Measurements from ENCODE around the gene NOXO1. TPM values are rescaled to one million over a fixed set of nuclear protein-coding genes. Genes with fewer than 3 reads are reported as not detected.

The NOXO1 gene
- polyA plus RNA-seq, 3 donors = 0.09 TPM; not detected in 2

GRCh38 chr16:2002406-2003230, 21.3 kb upstream of the NOXO1 start:
- H3K4me3 Mint-ChIP-seq = no peak overlapping the region
- intact Hi-C loops (cut with micrococcal nuclease) = loop anchor here (10.0 kb wide), 2 partner anchors 242 to 252 kb away; partner anchors contain the start of gene ECI1 (in 1 of the 2)
- H3K9me3 Mint-ChIP-seq = peaks cover 0 to 2% (median 0%) of the 10 kb centered on the region in 7 donors
- TF ChIP-seq CTCF (IDR thresholded peaks at IDR 0.05) = no peak
- WGBS (ENCODE audit: insufficient coverage) = 98% methylated on average over 47 of the region's 47 CpGs
- peaks cover 0 to 1% (median 0%) of the 10 kb centered on the region in 3 donors for H3K27me3 Mint-ChIP-seq (ENCODE audit: low read depth in 3 of 3)
- Histone ChIP-seq H2AFZ (ENCODE audit: insufficient read depth, low read depth, low read length, poor library complexity, severe bottlenecking) (no peak overlapping the region), H3K36me3 (replicated peaks in 1 of 2; ENCODE audit: control insufficient read depth in 1 of 2, insufficient read depth in 2 of 2, low read length in 2 of 2) (peaks cover 51 to 59% of the 10 kb centered on the region in 2 donors), H3K4me3 (replicated peaks in 1 of 3; ENCODE audit: low read depth in 2 of 3, low read length in 3 of 3) (no peak overlapping the region), H3K9ac (ENCODE audit: insufficient read depth, low read length, poor library complexity, severe bottlenecking) (no peak overlapping the region), H4K20me1 (ENCODE audit: insufficient read depth, low read length) (peaks cover 56% of the 10 kb centered on the region), H3K27ac (ENCODE audit: low read depth in 1 of 2, low read length in 2 of 2) (no peak overlapping the region), H3K4me2 (replicated peaks; ENCODE audit: extremely low read depth, low read length, poor library complexity, severe bottlenecking) (no peak overlapping the region), H3K27me3 (ENCODE audit: control insufficient read depth in 2 of 2, insufficient read depth in 2 of 2, low read length in 2 of 2) (no peaks in the 10 kb centered on the region), H3K79me2 (ENCODE audit: insufficient read depth, low read length) (peaks cover 42% of the 10 kb centered on the region), H3K9me3 (replicated peaks in 1 of 2; ENCODE audit: control insufficient read depth in 1 of 2, insufficient read depth in 1 of 2, low read length in 2 of 2) (no peaks in the 10 kb centered on the region), H3K4me1 (ENCODE audit: control insufficient read depth in 1 of 2, insufficient read depth in 2 of 2, low read length in 2 of 2) (peaks cover 14 to 37% of the 10 kb centered on the region in 2 donors)
- no peak overlapping the region for H3K27ac Mint-ChIP-seq
- peaks cover 28% of the 10 kb centered on the region for H3K4me1 Mint-ChIP-seq
- no peak for DNase-seq
- peaks cover 35 to 57% of the 10 kb centered on the region in 2 donors for H3K36me3 Mint-ChIP-seq

- Mint-ChIP-seq H3K4me1 (peaks cover 20% of the 10 kb centered on the region), H3K36me3 (peaks cover 43 to 65% of the 10 kb centered on the region in 2 donors), H3K4me3 (no peak overlapping the region), H3K27ac (no peak overlapping the region), H3K9me3 (peaks cover 0 to 2% (median 0%) of the 10 kb centered on the region in 7 donors), H3K27me3 (ENCODE audit: low read depth in 3 of 3) (peaks cover 0 to 1% (median 0%) of the 10 kb centered on the region in 3 donors)
- Histone ChIP-seq H3K27ac (ENCODE audit: low read depth in 1 of 2, low read length in 2 of 2) (no peak overlapping the region), H3K36me3 (replicated peaks in 1 of 2; ENCODE audit: control insufficient read depth in 1 of 2, insufficient read depth in 2 of 2, low read length in 2 of 2) (peaks cover 54 to 68% of the 10 kb centered on the region in 2 donors), H4K20me1 (ENCODE audit: insufficient read depth, low read length) (peaks cover 47% of the 10 kb centered on the region), H2AFZ (ENCODE audit: insufficient read depth, low read depth, low read length, poor library complexity, severe bottlenecking) (no peak overlapping the region), H3K4me1 (ENCODE audit: control insufficient read depth in 1 of 2, insufficient read depth in 2 of 2, low read length in 2 of 2) (peaks cover 8 to 28% of the 10 kb centered on the region in 2 donors), H3K9me3 (replicated peaks in 1 of 2; ENCODE audit: control insufficient read depth in 1 of 2, insufficient read depth in 1 of 2, low read length in 2 of 2) (no peaks in the 10 kb centered on the region), H3K4me2 (replicated peaks; ENCODE audit: extremely low read depth, low read length, poor library complexity, severe bottlenecking) (no peak overlapping the region), H3K9ac (ENCODE audit: insufficient read depth, low read length, poor library complexity, severe bottlenecking) (no peak overlapping the region), H3K27me3 (ENCODE audit: control insufficient read depth in 2 of 2, insufficient read depth in 2 of 2, low read length in 2 of 2) (no peaks in the 10 kb centered on the region), H3K4me3 (replicated peaks in 1 of 3; ENCODE audit: low read depth in 2 of 3, low read length in 3 of 3) (no peak overlapping the region), H3K79me2 (ENCODE audit: insufficient read depth, low read length) (peaks cover 32% of the 10 kb centered on the region)
- TF ChIP-seq CTCF (IDR thresholded peaks at IDR 0.05) = no peak
- no peak for DNase-seq
- WGBS (ENCODE audit: insufficient coverage) = 97% methylated on average over 52 of the region's 53 CpGs
- intact Hi-C loops (cut with micrococcal nuclease) = loop anchor here (10.0 kb wide), 2 partner anchors 243 to 253 kb away; partner anchors contain the start of gene ECI1 (in 1 of the 2)
Observed at GRCh38 chr16:2001456-2002355, 20.4 kb upstream of the NOXO1 start.
